ENCODE data around the gene SERGEF.

Gene SERGEF

DNA sequence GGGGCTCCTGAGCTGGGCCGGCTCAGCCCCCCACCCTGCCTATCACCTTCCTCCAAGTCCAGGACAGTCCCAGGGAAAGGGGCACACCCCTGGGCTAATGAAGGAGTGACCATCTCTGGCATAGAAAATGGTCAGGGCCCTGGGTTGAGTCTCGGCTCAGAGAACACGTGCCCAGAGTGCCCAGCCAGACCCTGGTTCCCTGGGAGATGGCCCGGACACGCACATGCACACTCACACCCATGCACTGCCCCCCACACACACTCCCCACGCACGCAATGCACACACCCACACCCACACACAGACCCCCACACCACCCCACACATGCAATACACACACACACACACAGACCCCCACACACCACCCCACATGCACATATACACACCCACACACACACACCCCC, 249.6 kb downstream of the SERGEF start:
- DNase-seq (ENCODE audit: low spot score in 2 of 2): no peak
- Histone ChIP-seq H3K4me1 (no peaks in the 10 kb centered on the region), H3K27me3 (ENCODE audit: low read depth) (no peaks in the 10 kb centered on the region), H3K9me3 (no peaks in the 10 kb centered on the region), H3K36me3 (replicated peaks) (no peaks in the 10 kb centered on the region), H3K4me3 (no peak overlapping the region)
- in situ Hi-C loops (cut with MboI; ENCODE audit: low sequenced_read_pairs): loop anchor here (10.0 kb wide), 2 partner anchors 58 to 212 kb away; no protein-coding TSS in a partner anchor

DNA sequence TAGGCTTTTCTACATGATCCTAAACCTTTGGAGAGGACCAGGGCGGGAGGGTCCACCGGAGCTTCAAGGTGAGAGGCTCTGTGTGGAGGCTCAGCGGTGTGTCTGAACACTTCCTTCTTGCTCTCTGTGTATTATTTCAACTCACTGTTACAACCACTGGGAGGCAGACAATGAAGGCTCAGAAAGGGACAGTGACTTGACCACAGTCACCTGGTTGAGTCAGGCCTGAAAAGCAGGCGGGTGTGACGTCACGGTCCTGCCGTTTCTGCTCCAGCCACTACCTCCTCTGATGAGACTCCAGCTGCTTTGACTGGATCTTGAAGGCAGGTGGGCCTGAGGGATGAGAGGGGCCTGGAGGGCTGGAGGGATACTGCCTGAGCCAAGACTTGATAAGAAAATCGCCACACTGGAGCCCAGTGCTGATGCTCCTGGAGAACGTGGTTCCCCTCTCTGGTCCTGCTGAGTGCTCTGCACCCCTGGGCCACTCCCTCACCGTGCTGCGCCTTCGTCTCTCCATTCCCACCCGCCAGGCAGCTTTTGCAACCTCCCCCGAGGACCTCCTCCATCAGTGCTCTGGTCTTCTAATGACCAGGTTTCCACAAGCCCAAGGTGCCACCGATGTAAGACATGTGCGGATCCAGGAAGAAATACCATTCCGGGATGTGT, 250.4 kb downstream of the SERGEF start:
- H3K27me3 ChIP-seq (ENCODE audit: low read depth): no peaks in the 10 kb centered on the region
- no peaks in the 10 kb centered on the region for H3K4me1 ChIP-seq
- no peak for DNase-seq (ENCODE audit: low spot score in 2 of 2)
- no peaks in the 10 kb centered on the region for H3K9me3 ChIP-seq
- in situ Hi-C loops (cut with MboI; ENCODE audit: low sequenced_read_pairs): loop anchor here (10.0 kb wide), 2 partner anchors 58 to 212 kb away; no protein-coding TSS in a partner anchor
- no peaks in the 10 kb centered on the region for H3K36me3 ChIP-seq (replicated peaks)
- H3K4me3 ChIP-seq: no peak overlapping the region

DNA sequence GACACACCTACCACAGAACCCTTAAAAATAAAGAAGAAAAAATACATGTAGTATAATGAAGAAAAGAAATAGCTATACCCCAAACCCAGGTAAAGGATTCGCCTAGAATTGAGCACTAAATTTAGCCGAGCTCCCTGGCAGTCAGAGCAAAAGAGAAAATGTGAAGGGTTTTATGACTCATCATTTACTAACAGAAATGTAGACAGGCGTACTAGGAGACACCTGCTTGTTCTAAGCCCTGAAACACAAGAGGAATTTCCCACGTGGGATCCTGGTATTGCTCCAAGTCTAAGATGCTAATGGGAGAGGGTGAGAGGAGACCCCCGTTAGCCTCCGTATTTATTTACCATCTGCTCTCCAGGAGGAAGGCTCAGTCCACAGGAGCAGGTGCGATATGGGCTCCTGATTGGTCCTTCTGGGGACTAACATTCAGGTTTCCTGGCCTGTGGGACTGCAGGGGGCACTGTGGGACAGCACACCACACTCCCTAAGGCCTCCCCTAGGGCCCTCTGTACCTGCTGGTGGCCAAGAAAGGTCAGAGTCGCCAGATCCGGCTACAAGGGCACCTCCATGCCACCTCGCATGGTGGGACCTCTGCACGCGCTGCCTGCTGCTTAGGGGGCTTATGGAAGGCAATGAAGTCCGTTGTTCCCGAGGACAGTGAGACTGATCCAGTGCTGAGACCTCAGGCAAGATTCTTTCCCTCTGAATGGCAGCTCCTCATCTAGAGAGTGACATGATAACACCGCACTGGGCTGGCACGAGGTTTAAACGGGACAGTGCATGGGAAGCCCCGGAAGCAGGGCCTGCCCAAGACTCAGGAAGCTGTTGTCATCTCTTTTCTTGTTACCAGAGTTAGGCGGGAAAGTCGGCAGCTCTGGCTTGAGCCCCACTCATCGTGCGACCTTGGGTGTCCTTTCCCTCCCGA, 252.5 kb downstream of the SERGEF start:
- Histone ChIP-seq H3K9me3 (no peaks in the 10 kb centered on the region), H3K4me1 (no peaks in the 10 kb centered on the region), H3K36me3 (replicated peaks) (no peaks in the 10 kb centered on the region), H3K4me3 (no peak overlapping the region), H3K27me3 (ENCODE audit: low read depth) (no peaks in the 10 kb centered on the region)
- peak; percentile 20 to 71 for DNase-seq (ENCODE audit: low spot score in 2 of 2)
- in situ Hi-C loops (cut with MboI; ENCODE audit: low sequenced_read_pairs): loop anchor here (10.0 kb wide), 2 partner anchors 56 to 214 kb away; no protein-coding TSS in a partner anchor

DNA sequence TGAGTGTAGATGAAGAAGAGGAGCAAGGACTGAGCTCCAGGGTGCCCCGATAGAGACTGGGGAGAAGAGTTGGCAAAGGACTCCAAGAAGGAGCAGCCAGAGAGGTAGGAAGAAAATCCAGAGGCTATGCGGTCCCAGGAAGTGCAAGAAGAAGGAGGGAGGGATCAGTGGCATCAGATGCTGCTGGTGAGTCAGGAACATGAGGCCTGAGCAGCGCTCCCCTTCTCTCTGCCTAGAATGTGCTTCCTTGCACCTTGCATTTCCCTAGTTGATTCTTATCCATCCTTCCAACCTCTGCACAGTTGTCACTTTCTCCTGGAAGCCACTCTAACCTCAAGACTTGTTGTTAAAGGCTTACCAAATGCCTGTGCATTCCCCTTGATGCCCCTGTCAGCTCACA, 257.0 kb downstream of the SERGEF start:
- DNase-seq (ENCODE audit: low spot score in 2 of 2): no peak
- in situ Hi-C loops (cut with MboI; ENCODE audit: low sequenced_read_pairs): no loop called here
- Histone ChIP-seq H3K27me3 (ENCODE audit: low read depth) (no peaks in the 10 kb centered on the region), H3K36me3 (replicated peaks) (no peaks in the 10 kb centered on the region), H3K9me3 (no peaks in the 10 kb centered on the region), H3K4me1 (no peaks in the 10 kb centered on the region), H3K4me3 (no peak overlapping the region)

DNA sequence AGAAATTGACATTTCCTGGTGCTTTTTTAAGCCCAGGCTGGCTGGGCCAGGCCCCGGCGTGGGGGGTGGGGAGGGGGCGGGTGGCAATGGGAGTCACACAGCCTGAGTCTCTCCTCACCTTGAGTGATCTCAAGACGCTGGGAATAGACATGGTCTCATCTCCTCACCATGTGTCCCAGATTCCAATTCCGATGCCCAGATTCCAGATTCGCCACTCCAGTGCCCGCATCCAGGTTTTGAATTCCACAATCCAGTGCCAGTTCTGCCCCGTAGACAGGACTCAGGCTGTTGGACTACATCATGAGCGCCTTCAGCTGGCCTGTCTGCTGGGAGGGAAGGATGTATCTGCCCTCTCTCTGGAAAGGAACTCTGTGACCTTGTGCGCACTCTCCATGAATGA, 259.2 kb downstream of the SERGEF start:
- Histone ChIP-seq H3K4me3 (no peak overlapping the region), H3K27me3 (ENCODE audit: low read depth) (no peaks in the 10 kb centered on the region), H3K4me1 (no peaks in the 10 kb centered on the region), H3K9me3 (no peaks in the 10 kb centered on the region), H3K36me3 (replicated peaks) (no peaks in the 10 kb centered on the region)
- in situ Hi-C loops (cut with MboI; ENCODE audit: low sequenced_read_pairs): no loop called here
- DNase-seq (ENCODE audit: low spot score in 2 of 2): no peak

DNA sequence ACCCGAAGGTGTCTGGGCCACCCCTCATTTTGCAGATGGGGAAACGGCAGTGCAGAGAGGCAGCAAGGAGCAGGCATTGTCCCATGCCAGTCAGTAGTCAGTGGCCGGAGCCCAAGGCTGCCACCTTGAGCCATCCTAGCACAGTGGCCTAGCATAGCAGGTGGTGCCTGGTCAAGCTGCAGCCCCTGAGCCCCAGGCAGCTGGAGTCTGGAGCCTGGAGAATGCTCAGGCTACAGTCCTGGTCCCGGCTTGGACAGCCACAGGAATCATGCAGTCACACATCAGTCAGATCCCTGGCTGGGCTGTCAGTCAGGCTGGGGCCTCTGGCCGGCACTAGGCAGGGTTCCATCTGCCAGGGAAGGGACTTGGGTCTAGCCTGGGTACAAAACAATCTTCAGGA, 259.7 kb downstream of the SERGEF start:
- H3K4me3 ChIP-seq: no peak overlapping the region
- H3K9me3 ChIP-seq: no peaks in the 10 kb centered on the region
- no peaks in the 10 kb centered on the region for H3K4me1 ChIP-seq
- H3K27me3 ChIP-seq (ENCODE audit: low read depth): no peaks in the 10 kb centered on the region
- in situ Hi-C loops (cut with MboI; ENCODE audit: low sequenced_read_pairs): no loop called here
- H3K36me3 ChIP-seq (replicated peaks): no peaks in the 10 kb centered on the region
- no peak for DNase-seq (ENCODE audit: low spot score in 2 of 2)

DNA sequence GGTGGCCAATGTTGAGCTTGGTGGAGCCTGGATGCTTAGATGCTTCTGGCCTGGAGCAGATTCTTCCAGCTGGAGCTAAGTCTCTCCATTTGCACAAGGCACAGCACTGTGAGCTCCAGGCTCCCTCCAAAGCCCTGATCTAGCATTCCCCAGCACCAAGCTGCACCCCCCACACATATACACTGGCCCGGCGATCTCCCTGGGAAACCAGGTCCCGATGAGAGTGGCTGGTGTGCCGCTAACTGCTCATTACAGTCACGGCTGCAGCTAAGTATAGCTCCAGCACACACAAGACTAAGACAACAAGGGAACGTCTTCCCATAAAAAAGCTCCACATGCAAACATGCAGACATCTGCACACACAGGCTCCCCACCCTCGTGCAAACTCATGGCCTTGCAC, 260.7 kb downstream of the SERGEF start:
- Histone ChIP-seq H3K27me3 (ENCODE audit: low read depth) (no peaks in the 10 kb centered on the region), H3K4me3 (no peak overlapping the region), H3K4me1 (no peaks in the 10 kb centered on the region), H3K9me3 (no peaks in the 10 kb centered on the region), H3K36me3 (replicated peaks) (no peaks in the 10 kb centered on the region)
- in situ Hi-C loops (cut with MboI; ENCODE audit: low sequenced_read_pairs): no loop called here
- no peak for DNase-seq (ENCODE audit: low spot score in 2 of 2)

DNA sequence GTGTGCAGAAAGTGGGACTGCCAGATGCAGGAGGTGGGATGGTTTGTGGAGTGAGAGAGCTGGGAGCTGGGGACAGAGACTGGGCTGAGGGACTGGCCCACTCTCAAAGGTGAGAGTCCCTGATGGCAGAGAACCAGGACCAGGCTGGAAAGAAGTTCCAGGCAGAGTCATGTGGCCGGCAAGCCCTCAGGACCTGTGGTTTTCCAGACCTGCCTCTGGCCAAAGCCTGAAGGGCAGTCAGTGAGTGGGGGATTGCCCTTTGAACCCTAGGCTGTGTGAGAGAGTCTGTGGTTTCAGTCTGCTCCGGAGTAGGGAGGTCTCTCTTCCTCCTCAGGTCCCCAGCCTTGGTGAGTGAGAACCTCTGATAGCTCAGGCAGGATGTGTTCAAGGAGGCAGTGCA, 261.3 kb downstream of the SERGEF start:
- Histone ChIP-seq H3K9me3 (no peaks in the 10 kb centered on the region), H3K4me3 (no peak overlapping the region), H3K27me3 (ENCODE audit: low read depth) (no peaks in the 10 kb centered on the region), H3K4me1 (no peaks in the 10 kb centered on the region), H3K36me3 (replicated peaks) (no peaks in the 10 kb centered on the region)
- in situ Hi-C loops (cut with MboI; ENCODE audit: low sequenced_read_pairs): no loop called here
- DNase-seq (ENCODE audit: low spot score in 2 of 2): no peak

DNA sequence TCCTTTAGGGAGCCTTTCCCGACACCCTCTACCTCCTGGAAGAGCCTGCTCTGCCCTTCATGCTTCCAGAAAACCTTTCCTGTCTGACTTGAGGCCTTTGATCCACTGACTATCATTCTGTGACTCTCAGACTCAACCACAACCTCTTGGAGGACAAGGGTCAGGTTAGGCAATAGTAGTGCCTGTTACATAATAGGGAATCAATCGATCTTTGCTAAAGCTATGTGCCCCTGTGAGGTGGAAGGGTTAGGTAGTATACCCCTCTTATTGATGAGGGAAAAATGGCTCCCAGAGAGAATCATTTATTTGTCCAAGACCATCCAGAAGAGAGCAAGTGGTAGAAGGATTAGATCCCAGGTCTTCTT, 262.1 kb downstream of the SERGEF start:
- Histone ChIP-seq H3K27me3 (ENCODE audit: low read depth) (no peaks in the 10 kb centered on the region), H3K4me3 (no peak overlapping the region), H3K4me1 (no peaks in the 10 kb centered on the region), H3K9me3 (no peaks in the 10 kb centered on the region), H3K36me3 (replicated peaks) (no peaks in the 10 kb centered on the region)
- in situ Hi-C loops (cut with MboI; ENCODE audit: low sequenced_read_pairs): no loop called here
- no peak for DNase-seq (ENCODE audit: low spot score in 2 of 2)

DNA sequence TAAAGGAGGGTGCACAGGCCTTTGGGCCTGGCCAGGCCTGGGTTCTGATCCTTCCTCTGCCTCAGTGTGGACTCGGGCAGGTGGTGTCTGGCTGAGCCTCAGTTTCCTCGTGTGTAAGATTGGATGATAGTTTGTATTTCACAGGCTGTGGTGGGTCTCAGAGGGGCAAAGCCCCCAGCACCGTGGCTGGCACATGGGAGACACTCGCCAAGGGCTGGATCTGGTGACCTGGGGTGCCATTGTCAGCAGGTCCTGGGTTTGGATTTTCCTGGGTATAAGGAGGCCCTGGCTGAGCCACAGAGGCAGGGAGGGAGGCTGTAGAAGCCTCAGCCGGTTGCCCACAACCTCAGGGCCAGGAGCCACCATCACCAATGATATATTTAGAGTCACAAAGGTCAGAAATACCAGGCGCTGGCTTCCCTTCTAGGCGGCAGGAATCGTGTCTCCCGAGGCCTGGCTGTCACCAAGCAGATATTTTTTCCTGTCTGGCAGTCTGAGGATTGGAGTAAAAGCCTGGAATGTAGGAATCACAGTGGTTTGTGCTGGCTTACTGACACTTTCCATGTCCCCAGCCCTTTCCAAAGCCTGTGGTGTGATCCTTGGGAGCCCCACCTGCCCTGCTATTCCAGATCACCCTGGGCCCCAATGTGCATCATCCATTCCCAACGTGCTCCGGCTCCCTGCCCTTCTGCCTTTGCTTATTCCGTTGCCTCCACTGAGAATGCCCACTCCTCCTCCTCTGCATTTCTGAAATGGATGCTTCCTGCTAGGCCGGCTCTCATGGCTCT, 262.6 kb downstream of the SERGEF start:
- in situ Hi-C loops (cut with MboI; ENCODE audit: low sequenced_read_pairs): no loop called here
- Histone ChIP-seq H3K4me1 (no peaks in the 10 kb centered on the region), H3K36me3 (replicated peaks) (no peaks in the 10 kb centered on the region), H3K9me3 (no peaks in the 10 kb centered on the region), H3K4me3 (no peak overlapping the region), H3K27me3 (ENCODE audit: low read depth) (no peaks in the 10 kb centered on the region)
- DNase-seq (ENCODE audit: low spot score in 2 of 2): no peak

DNA sequence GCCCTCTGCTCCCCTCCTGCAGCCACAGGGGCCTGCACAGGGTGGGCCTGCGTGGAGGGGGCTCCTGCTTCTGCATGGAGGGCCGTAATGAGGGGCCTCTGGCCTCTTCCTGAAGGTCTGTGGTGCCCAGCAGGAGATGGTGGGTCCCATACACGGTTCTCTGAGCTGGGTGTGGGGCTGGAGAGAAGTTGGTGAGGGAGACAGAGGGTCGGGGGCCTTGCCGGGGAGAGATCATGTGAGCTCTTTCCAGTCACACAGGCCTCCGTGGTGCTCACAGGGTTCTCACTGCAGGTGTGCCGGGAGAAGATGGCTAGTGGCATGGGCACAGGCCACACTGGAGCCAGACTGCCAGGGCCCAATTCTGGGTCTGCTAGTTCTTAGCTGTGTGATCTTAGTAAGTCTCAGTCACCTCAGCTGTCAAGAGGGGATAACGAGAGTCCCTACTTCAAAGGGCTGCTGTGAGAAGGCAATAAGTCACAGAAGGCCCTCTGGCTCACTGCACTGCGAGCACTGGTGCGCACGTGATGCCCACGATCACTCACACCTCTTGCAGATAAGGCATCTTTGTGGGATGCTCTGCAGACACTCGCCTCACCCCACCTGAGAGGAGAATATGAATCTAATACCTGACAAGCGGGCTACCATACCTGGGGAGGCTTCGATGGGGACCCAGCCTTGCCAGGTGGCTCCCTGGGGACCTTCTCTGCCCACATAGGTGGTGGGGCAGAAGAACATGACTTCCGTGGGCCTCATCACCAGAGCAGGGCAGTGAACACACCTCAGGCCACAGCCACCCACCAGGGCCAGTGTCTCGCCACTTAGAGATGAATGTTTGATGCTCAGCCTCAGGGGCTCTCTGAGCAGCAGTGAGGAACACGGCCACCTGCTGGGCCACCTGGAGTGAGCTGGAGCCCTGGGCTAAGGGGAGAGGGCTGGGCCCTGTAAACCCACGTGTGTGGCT, 263.8 kb downstream of the SERGEF start:
- H3K4me3 ChIP-seq: no peak overlapping the region
- H3K4me1 ChIP-seq: no peaks in the 10 kb centered on the region
- H3K9me3 ChIP-seq: no peaks in the 10 kb centered on the region
- in situ Hi-C loops (cut with MboI; ENCODE audit: low sequenced_read_pairs): no loop called here
- DNase-seq (ENCODE audit: low spot score in 2 of 2): no peak
- H3K27me3 ChIP-seq (ENCODE audit: low read depth): no peaks in the 10 kb centered on the region
- no peaks in the 10 kb centered on the region for H3K36me3 ChIP-seq (replicated peaks)

DNA sequence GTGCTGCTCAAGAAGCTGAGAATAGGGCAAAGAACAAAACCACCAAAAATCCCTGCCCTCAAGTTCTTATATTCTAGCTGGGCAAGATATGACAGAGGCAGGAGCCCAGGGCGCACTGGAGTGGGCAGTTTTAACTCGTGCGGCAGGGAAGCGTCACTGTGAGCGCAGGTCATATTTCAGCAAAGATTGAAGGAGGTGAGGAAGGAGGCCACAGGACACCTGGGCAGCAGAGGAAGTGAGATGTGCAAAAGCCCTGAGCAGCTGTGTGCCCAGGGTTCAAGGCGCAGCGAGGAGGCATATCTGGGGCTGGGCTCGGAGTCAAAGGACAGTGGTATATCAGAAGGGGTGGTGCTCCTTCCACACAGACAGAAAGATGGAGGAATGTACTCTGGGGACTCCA, 264.8 kb downstream of the SERGEF start:
- no peaks in the 10 kb centered on the region for H3K36me3 ChIP-seq (replicated peaks)
- no peaks in the 10 kb centered on the region for H3K9me3 ChIP-seq
- in situ Hi-C loops (cut with MboI; ENCODE audit: low sequenced_read_pairs): no loop called here
- DNase-seq (ENCODE audit: low spot score in 2 of 2): no peak
- no peaks in the 10 kb centered on the region for H3K27me3 ChIP-seq (ENCODE audit: low read depth)
- no peak overlapping the region for H3K4me3 ChIP-seq
- H3K4me1 ChIP-seq: no peaks in the 10 kb centered on the region

Data from HAP-1 (cell line).